IPS-15b (cell line): ENCODE data around the gene ZDHHC14.

Experiments used
- H3K27me3 ChIP-seq: one replicate; pipeline ENCODE4 v1.6.1; 2013; ENCODE audit warnings: low read length; ENCODE audit not compliant: control insufficient read depth, insufficient read depth
- H3K36me3 ChIP-seq: one replicate; pipeline ENCODE4 v1.6.1; 2013; ENCODE audit warnings: low read length; ENCODE audit not compliant: control insufficient read depth, insufficient read depth
- H3K4me1 ChIP-seq: one replicate; pipeline ENCODE4 v1.6.1; 2013; ENCODE audit warnings: mild to moderate bottlenecking, low read length; ENCODE audit not compliant: control insufficient read depth, insufficient read depth
- H3K4me3 ChIP-seq: one replicate; pipeline ENCODE4 v1.5.1; 2013; ENCODE audit warnings: low read depth, low read length
- H3K9ac ChIP-seq: one replicate; pipeline ENCODE4 v1.6.1; 2013; ENCODE audit warnings: low read depth, mild to moderate bottlenecking, low read length
- H3K9me3 ChIP-seq: one replicate; pipeline ENCODE4 v1.6.1; 2013; ENCODE audit warnings: mild to moderate bottlenecking, low read length; ENCODE audit not compliant: control insufficient read depth, insufficient read depth

Gene ZDHHC14

GRCh38 chr6:157491571-157492232 is 110.7 kb downstream of the ZDHHC14 start:
- H3K4me3 ChIP-seq = no peak overlapping the region
- no peak overlapping the region for H3K9ac ChIP-seq
- no peaks in the 10 kb centered on the region for H3K27me3 ChIP-seq

GRCh38 chr6:157492249-157492648 is 111.3 kb downstream of the ZDHHC14 start:
- Histone ChIP-seq H3K9ac (no peak overlapping the region), H3K4me3 (no peak overlapping the region), H3K36me3 (no peaks in the 10 kb centered on the region), H3K9me3 (no peaks in the 10 kb centered on the region), H3K4me1 (peaks cover 8% of the 10 kb centered on the region), H3K27me3 (no peaks in the 10 kb centered on the region)

More at GRCh38 chr6:157491571-157492232, 110.7 kb downstream of the ZDHHC14 start:
- H3K9me3 ChIP-seq = no peaks in the 10 kb centered on the region
- no peaks in the 10 kb centered on the region for H3K36me3 ChIP-seq
- H3K4me1 ChIP-seq = peaks cover 8% of the 10 kb centered on the region

- H3K9ac ChIP-seq = no peak overlapping the region
- H3K36me3 ChIP-seq = no peaks in the 10 kb centered on the region
- no peaks in the 10 kb centered on the region for H3K9me3 ChIP-seq
- peaks cover 8% of the 10 kb centered on the region for H3K4me1 ChIP-seq
- no peaks in the 10 kb centered on the region for H3K27me3 ChIP-seq
- no peak overlapping the region for H3K4me3 ChIP-seq
Measured at GRCh38 chr6:157492741-157493140, 111.8 kb downstream of the ZDHHC14 start.

GRCh38 chr6:157493173-157493572 is 112.2 kb downstream of the ZDHHC14 start:
- no peaks in the 10 kb centered on the region for H3K27me3 ChIP-seq
- H3K4me3 ChIP-seq = no peak overlapping the region
- H3K9me3 ChIP-seq = no peaks in the 10 kb centered on the region
- peaks cover 8% of the 10 kb centered on the region for H3K4me1 ChIP-seq
- H3K9ac ChIP-seq = no peak overlapping the region
- H3K36me3 ChIP-seq = no peaks in the 10 kb centered on the region

GRCh38 chr6:157493576-157493975 is 112.6 kb downstream of the ZDHHC14 start:
- H3K9me3 ChIP-seq = no peaks in the 10 kb centered on the region
- no peak overlapping the region for H3K4me3 ChIP-seq
- no peak overlapping the region for H3K9ac ChIP-seq
- no peaks in the 10 kb centered on the region for H3K36me3 ChIP-seq
- H3K4me1 ChIP-seq = peaks cover 5% of the 10 kb centered on the region
- H3K27me3 ChIP-seq = no peaks in the 10 kb centered on the region

DNA sequence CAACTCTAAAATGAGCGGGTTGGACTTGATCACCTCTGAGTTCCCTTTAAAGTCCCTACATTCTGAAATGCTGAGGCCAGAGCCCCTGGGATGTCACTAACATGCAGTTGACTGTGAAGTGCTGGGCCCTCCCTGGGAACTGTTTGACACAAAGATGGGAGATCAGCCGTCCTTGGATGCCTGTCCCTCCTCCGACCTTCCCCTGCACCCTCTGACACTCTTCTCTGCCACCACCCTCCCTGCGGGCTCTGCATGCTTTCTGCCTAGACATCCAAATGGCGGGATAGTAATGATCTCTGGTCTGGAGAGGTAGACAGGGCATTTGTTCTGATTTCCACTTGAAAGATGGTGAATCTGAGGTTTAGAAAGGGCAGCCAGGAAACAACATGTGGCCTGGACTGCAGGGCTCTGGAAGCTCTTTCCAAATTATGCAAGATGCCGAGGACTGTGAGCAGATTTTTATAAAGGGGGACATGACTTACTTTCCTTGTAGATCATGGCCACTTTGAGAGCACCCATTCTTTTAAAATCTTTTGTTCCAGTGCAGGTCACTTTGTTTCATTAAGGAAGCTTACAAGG is 113.2 kb downstream of the ZDHHC14 start:
- no peaks in the 10 kb centered on the region for H3K27me3 ChIP-seq
- no peaks in the 10 kb centered on the region for H3K36me3 ChIP-seq
- no peak overlapping the region for H3K4me3 ChIP-seq
- H3K9ac ChIP-seq = no peak overlapping the region
- H3K4me1 ChIP-seq = no peaks in the 10 kb centered on the region
- no peaks in the 10 kb centered on the region for H3K9me3 ChIP-seq

- Histone ChIP-seq H3K27me3 (no peaks in the 10 kb centered on the region), H3K9ac (no peak overlapping the region), H3K4me1 (no peaks in the 10 kb centered on the region), H3K4me3 (no peak overlapping the region), H3K9me3 (no peaks in the 10 kb centered on the region), H3K36me3 (no peaks in the 10 kb centered on the region)
Measured at GRCh38 chr6:157496534-157497095, 115.6 kb downstream of the ZDHHC14 start.

- H3K36me3 ChIP-seq = no peaks in the 10 kb centered on the region
- H3K4me3 ChIP-seq = no peak overlapping the region
- H3K9ac ChIP-seq = no peak overlapping the region
- H3K4me1 ChIP-seq = no peaks in the 10 kb centered on the region
- H3K9me3 ChIP-seq = no peaks in the 10 kb centered on the region
- no peaks in the 10 kb centered on the region for H3K27me3 ChIP-seq
Measured at GRCh38 chr6:157497579-157497978, 116.6 kb downstream of the ZDHHC14 start.

- Histone ChIP-seq H3K36me3 (no peaks in the 10 kb centered on the region), H3K4me3 (no peak overlapping the region), H3K27me3 (no peaks in the 10 kb centered on the region), H3K4me1 (no peaks in the 10 kb centered on the region), H3K9ac (no peak overlapping the region), H3K9me3 (no peaks in the 10 kb centered on the region)
Measured at GRCh38 chr6:157498817-157499216, 117.8 kb downstream of the ZDHHC14 start.

DNA sequence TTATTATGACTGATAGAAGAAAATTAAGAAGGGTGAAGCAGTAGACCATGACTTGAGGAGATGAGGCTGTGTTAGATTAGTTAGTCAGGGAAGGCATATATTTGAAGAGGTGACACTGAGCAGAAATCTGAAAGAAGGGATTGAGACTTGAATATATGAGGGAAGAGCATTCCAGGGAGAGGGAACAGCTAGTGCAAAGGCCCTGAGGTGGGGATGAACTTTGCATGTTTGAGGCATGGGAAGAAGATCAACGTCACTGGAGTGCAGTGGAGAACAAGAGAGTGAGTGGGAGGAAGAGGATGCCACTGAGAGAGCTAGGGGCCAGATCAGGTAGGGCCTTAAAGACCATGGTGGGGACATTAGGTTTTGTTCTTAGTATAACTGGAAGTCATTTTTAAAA is 119.0 kb downstream of the ZDHHC14 start:
- no peaks in the 10 kb centered on the region for H3K4me1 ChIP-seq
- no peaks in the 10 kb centered on the region for H3K9me3 ChIP-seq

GRCh38 chr6:157503018-157503747 is 122.2 kb downstream of the ZDHHC14 start:
- peaks cover 8% of the 10 kb centered on the region for H3K9me3 ChIP-seq
- H3K27me3 ChIP-seq = no peaks in the 10 kb centered on the region
- no peak overlapping the region for H3K4me3 ChIP-seq
- no peak overlapping the region for H3K9ac ChIP-seq
- H3K4me1 ChIP-seq = no peaks in the 10 kb centered on the region
- no peaks in the 10 kb centered on the region for H3K36me3 ChIP-seq

More for the DNA sequence above, 119.0 kb downstream of the ZDHHC14 start:
- Histone ChIP-seq H3K9ac (no peak overlapping the region), H3K4me3 (no peak overlapping the region), H3K27me3 (no peaks in the 10 kb centered on the region), H3K36me3 (no peaks in the 10 kb centered on the region)
